DOHH2 (cell line): ENCODE results near the gene SLC6A9.

ENCODE experiments used
- CTCF ChIP-seq: fragments of 200-600 bp; sonication (generic); IDR thresholded peaks from one replicate; pipeline ENCODE4 v1.5.1; 2014; ENCODE audit warnings: antibody characterized with exemption, mild to moderate bottlenecking, low read depth, low read length; ENCODE audit not compliant: poor library complexity, severe bottlenecking
- EZH2phosphoT487 ChIP-seq: fragments of 200-600 bp; sonication (generic); IDR thresholded peaks from 2 replicates; pipeline ENCODE4 v1.6.1; 2017; ENCODE audit warnings: borderline replicate concordance, mild to moderate bottlenecking, antibody characterized with exemption, low read length, moderate library complexity, mixed read lengths

GRCh38 chr1:43984855-43985254 is 46.4 kb downstream of the SLC6A9 start:
- no peak for TF ChIP-seq CTCF
- TF ChIP-seq EZH2phosphoT487: no peak
